ENCODE data around the gene SEMA6B.

Gene SEMA6B

DNA sequence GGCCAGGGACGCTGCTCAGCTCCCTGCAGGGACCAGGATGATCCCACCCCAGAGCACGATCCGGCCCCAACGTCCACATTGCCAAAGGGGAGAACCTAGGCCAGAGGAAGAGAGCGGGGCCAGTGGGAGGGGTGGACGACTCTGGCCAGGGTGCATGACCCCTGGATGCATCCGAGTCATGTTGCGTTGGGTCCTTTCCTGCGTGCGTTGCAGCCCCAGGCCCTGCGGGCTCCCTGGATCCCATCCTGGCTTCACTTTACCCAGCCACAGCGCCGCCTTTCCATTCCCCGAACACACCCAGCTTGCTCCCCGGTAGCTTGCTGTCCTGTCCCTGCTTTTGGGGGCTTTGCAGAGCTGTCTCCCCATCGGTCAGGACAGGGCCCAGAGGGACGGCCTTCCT is 51.7 kb downstream of the SEMA6B start:
- Histone ChIP-seq H3K36me3 (ENCODE audit: insufficient read depth, low read length) (no peaks in the 10 kb centered on the region), H3K9me3 (ENCODE audit: low read depth, low read length) (no peaks in the 10 kb centered on the region), H3K4me3 (no peak overlapping the region), H3K9ac (ENCODE audit: insufficient read length) (no peak overlapping the region), H3K27ac (no peak overlapping the region)
- no peak for TF ChIP-seq FOXP2 (optimal IDR thresholded peaks at IDR 0.05; ENCODE audit: control extremely low read depth, extremely low read length, insufficient read depth)
- DNase-seq (ENCODE audit: low read depth, low spot score) = no peak

DNA sequence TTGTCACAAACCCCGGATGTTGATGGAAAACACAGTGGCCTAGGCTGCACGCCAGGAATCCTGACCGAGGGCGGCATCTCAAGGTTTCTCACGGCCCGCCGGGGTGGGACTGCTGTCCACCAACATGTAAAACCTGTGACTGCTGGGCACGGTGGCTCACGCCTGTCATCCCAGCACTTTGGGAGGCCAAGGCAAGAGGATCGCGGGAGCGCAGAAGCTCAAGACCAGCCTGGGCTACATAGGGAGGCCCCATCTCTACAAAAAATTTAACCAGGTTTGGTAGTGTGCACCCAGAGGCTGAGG is 52.4 kb downstream of the SEMA6B start:
- no peaks in the 10 kb centered on the region for H3K36me3 ChIP-seq (ENCODE audit: insufficient read depth, low read length)
- DNase-seq (ENCODE audit: low read depth, low spot score) = no peak
- no peak overlapping the region for H3K4me3 ChIP-seq
- no peak overlapping the region for H3K9ac ChIP-seq (ENCODE audit: insufficient read length)
- H3K9me3 ChIP-seq (ENCODE audit: low read depth, low read length) = no peaks in the 10 kb centered on the region
- no peak overlapping the region for H3K27ac ChIP-seq
- TF ChIP-seq EZH2 (IDR thresholded peaks at IDR 0.05) (no peak), FOXP2 (optimal IDR thresholded peaks at IDR 0.05; ENCODE audit: control extremely low read depth, extremely low read length, insufficient read depth) (no peak), POLR2AphosphoS5 (IDR thresholded peaks at IDR 0.05; ENCODE audit: borderline replicate concordance, low read depth, low read length) (no peak)

DNA sequence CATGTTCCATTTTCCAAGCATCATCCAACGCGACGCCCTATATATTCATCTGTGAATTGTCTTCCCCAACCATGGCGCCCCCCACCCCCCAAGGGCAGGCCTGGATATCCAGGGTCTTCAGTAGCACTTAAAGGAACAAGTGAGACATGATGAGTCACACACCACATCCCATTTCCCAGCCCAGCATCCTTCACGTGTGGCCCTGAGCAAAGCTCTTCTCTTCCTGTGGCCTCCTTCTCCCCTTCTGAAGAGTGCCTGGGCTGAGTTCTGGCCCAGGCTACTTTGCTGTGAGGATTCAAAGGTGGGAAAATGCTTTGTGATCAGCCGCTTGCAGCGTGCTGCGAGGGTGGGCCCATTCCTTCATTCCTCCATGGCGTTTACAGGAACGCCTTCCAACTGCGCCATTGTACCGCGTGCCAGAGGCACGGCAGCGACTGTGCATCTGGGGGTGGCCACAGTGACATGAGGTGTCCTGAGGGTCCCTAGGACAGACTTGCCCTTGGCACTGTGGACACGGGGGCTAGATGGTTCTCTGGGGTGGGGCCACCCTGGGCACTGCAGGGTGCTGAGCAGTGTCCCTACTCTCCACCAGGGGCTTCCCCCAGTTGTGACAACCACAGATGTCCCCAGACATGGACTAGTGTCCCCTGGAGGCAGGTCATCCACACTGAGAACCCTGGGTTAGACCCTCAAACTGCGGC is 52.9 kb downstream of the SEMA6B start:
- H3K9ac ChIP-seq (ENCODE audit: insufficient read length) = no peak overlapping the region
- H3K9me3 ChIP-seq (ENCODE audit: low read depth, low read length) = no peaks in the 10 kb centered on the region
- no peak for DNase-seq (ENCODE audit: low read depth, low spot score)
- TF ChIP-seq POLR2AphosphoS5 (IDR thresholded peaks at IDR 0.05; ENCODE audit: borderline replicate concordance, low read depth, low read length) (no peak), EZH2 (IDR thresholded peaks at IDR 0.05) (no peak), FOXP2 (optimal IDR thresholded peaks at IDR 0.05; ENCODE audit: control extremely low read depth, extremely low read length, insufficient read depth) (no peak)
- no peak overlapping the region for H3K4me3 ChIP-seq
- no peak overlapping the region for H3K27ac ChIP-seq
- H3K36me3 ChIP-seq (ENCODE audit: insufficient read depth, low read length) = no peaks in the 10 kb centered on the region

DNA sequence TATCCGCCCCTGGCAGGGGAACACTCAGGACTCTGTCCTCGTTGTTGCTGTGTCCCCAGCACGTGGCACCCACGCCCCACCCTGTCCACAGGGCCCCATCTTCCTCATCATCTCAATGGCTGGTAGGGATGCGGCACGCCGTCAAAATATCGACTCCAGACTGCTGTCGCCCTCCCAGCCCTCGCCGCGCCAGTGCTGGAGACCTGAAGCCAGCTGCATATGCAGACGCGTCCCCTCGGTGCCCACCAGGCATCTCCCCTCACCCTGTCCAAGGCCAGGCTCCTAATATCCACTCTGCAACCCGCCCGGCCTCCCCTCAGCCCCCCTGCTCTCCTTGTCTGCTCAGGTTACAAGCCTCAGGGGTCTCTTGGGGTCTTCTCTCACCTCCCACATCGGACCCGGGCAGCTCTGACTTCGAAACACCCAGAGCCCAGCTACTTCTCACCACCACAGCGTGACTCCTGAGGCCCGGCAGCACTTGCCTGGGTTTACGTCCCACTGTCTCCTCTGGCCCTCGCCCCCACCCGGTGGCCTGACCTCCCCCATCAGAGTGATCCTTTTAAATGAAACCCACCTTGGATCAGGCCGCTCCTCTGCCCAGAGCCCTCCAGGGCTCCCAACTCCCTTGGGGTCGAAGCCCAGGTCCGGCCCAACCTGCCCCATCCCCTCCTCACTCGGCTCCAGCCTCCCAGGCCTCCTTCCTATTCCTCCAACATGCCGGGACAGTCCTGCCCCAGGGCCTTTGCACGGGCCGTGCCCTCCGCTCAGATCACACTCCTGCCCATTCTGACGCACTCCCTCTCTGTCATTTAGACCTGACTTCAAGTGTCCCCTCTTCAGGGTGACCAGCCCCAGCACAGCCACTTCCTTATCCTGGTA is 53.7 kb downstream of the SEMA6B start:
- H3K27ac ChIP-seq = no peak overlapping the region
- no peak for DNase-seq (ENCODE audit: low read depth, low spot score)
- TF ChIP-seq FOXP2 (optimal IDR thresholded peaks at IDR 0.05; ENCODE audit: control extremely low read depth, extremely low read length, insufficient read depth) = no peak

DNA sequence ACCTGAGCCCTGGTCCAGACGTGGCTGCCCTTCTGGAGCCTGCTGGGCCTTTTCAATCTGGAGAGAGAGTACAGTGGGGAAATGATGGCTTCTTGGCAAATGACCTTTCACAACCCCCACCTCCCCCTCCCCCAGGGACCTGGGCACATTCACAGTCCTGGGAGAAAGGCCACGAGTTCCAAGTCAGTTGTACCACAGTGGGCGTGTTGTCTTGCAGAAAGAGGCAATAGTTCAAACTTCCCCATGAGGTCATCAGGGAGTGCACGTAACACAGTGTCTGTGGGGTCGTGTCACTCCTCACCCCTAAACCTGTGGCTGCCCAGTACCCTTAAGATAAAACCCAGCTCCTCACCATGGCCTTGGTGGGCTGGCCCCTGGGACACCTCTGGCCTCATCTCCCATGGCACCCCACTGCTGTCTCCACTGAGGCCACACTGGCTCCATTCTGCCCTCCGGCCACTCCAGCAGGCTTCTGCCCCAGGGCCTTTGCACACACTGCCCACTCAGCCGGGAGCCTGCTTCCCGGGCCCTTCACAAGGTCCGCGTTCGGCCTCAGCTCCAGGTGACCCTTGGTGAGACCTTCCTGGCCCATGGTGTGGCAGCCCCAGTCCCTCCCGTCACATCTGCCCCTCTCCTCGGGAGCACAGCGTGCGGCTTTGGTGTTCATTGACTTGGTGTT is 54.5 kb downstream of the SEMA6B start:
- no peak for DNase-seq (ENCODE audit: low read depth, low spot score)
- Histone ChIP-seq H3K36me3 (ENCODE audit: insufficient read depth, low read length) (no peaks in the 10 kb centered on the region), H3K9ac (ENCODE audit: insufficient read length) (no peak overlapping the region), H3K9me3 (ENCODE audit: low read depth, low read length) (no peaks in the 10 kb centered on the region), H3K27ac (no peak overlapping the region), H3K4me3 (no peak overlapping the region)
- TF ChIP-seq POLR2AphosphoS5 (IDR thresholded peaks at IDR 0.05; ENCODE audit: borderline replicate concordance, low read depth, low read length) = no peak
- TF ChIP-seq FOXP2 (optimal IDR thresholded peaks at IDR 0.05; ENCODE audit: control extremely low read depth, extremely low read length, insufficient read depth) = no peak
- TF ChIP-seq EZH2 (IDR thresholded peaks at IDR 0.05) = no peak

More for the DNA sequence above, 53.7 kb downstream of the SEMA6B start:
- Histone ChIP-seq H3K9ac (ENCODE audit: insufficient read length) (no peak overlapping the region), H3K9me3 (ENCODE audit: low read depth, low read length) (no peaks in the 10 kb centered on the region), H3K4me3 (no peak overlapping the region), H3K36me3 (ENCODE audit: insufficient read depth, low read length) (no peaks in the 10 kb centered on the region)

DNA sequence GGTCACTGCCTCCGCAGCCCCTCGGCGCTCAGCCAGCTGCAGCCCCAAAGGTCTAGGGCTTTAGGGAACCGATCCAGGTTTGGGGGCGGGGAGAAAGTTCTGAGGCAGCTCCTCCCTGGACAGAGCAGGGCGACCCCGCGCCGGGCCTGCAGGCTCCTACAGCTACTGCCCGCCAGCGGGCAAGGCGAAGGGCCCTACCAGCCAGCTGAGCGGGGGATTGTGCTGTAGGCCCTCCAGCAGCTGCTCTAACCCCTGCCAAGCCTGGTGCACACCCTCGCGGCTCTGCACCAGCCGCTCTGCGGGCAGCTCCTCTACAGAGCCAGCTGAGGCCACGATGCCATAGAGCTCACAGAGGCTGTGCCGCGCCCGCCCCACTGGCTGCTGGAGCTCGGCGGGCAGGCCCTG is 55.2 kb downstream of the SEMA6B start:
- H3K9ac ChIP-seq (ENCODE audit: insufficient read length) = no peak overlapping the region
- H3K36me3 ChIP-seq (ENCODE audit: insufficient read depth, low read length) = no peaks in the 10 kb centered on the region
- TF ChIP-seq POLR2AphosphoS5 (IDR thresholded peaks at IDR 0.05; ENCODE audit: borderline replicate concordance, low read depth, low read length) = no peak
- TF ChIP-seq EZH2 (IDR thresholded peaks at IDR 0.05) = no peak
- no peak for TF ChIP-seq FOXP2 (optimal IDR thresholded peaks at IDR 0.05; ENCODE audit: control extremely low read depth, extremely low read length, insufficient read depth)
- H3K9me3 ChIP-seq (ENCODE audit: low read depth, low read length) = no peaks in the 10 kb centered on the region
- no peak for DNase-seq (ENCODE audit: low read depth, low spot score)
- no peak overlapping the region for H3K27ac ChIP-seq
- H3K4me3 ChIP-seq = no peak overlapping the region

DNA sequence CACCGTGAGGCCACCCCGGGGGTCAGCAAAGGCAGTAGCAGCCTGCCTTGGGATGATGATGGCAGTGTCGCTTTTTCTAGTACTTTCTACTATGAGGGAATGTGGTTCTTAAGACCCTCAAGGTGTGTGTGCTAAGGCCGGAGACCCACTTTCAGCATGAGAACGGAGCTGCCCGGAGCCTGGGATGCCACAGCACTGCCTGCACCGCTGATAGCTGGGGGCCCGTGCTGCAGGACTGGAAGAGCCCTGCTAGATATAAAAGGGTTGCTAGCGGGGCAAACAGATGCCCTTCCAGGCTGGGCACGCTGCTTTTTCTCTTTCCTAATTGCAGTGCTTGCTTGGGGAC is 55.7 kb downstream of the SEMA6B start:
- TF ChIP-seq EZH2 (IDR thresholded peaks at IDR 0.05) = no peak
- no peak for TF ChIP-seq FOXP2 (optimal IDR thresholded peaks at IDR 0.05; ENCODE audit: control extremely low read depth, extremely low read length, insufficient read depth)
- TF ChIP-seq POLR2AphosphoS5 (IDR thresholded peaks at IDR 0.05; ENCODE audit: borderline replicate concordance, low read depth, low read length) = no peak
- DNase-seq (ENCODE audit: low read depth, low spot score) = no peak
- Histone ChIP-seq H3K4me3 (no peak overlapping the region), H3K36me3 (ENCODE audit: insufficient read depth, low read length) (no peaks in the 10 kb centered on the region; the same call in 1 of the 2 replicates), H3K9me3 (ENCODE audit: low read depth, low read length) (no peaks in the 10 kb centered on the region), H3K27ac (no peak overlapping the region), H3K9ac (ENCODE audit: insufficient read length) (no peak overlapping the region)

DNA sequence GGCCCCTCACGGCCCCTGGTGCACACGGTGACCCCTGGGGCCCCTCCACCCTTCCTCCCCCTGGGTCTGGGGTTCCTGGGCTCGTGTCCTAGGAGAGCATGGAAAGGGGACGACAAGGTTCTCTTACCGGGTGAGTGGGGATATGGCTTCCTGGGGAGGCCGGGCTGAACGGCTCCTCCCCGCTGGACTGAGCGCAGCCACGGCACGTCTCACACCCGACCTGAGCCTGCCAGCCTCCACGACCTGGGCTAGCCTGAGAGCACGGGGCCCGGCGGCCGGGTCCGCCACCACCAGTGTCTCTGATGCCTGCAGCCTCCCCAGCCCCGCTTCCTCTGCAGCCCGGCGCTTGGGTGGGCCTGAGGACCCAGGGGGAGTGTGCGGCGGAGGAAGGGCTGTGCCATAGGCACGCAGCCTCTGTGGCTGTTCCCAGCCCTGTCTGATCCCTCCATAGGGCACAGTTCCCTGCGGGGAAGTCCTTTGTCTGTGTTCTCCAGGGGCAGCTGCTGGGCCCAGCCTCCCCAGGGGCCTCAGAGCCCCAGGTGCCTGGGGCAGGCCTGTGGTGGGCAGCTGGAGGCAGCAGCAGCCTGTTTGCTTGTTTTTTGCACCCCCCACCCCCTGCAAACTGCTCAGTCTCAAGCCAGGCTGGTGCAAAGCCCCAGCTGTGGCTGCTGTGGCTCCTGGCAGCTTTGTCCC is 56.2 kb downstream of the SEMA6B start:
- no peak overlapping the region for H3K4me3 ChIP-seq
- DNase-seq (ENCODE audit: low read depth, low spot score) = no peak
- H3K36me3 ChIP-seq (ENCODE audit: insufficient read depth, low read length) = peaks cover under 1% of the 10 kb centered on the region; the same call in 1 of the 2 replicates
- TF ChIP-seq EZH2 (IDR thresholded peaks at IDR 0.05) = no peak
- TF ChIP-seq FOXP2 (optimal IDR thresholded peaks at IDR 0.05; ENCODE audit: control extremely low read depth, extremely low read length, insufficient read depth) = no peak
- TF ChIP-seq POLR2AphosphoS5 (IDR thresholded peaks at IDR 0.05; ENCODE audit: borderline replicate concordance, low read depth, low read length) = no peak
- no peak overlapping the region for H3K9ac ChIP-seq (ENCODE audit: insufficient read length)
- H3K27ac ChIP-seq = no peak overlapping the region
- no peaks in the 10 kb centered on the region for H3K9me3 ChIP-seq (ENCODE audit: low read depth, low read length)
